ENCODE data around the gene OPRL1.

DNA sequence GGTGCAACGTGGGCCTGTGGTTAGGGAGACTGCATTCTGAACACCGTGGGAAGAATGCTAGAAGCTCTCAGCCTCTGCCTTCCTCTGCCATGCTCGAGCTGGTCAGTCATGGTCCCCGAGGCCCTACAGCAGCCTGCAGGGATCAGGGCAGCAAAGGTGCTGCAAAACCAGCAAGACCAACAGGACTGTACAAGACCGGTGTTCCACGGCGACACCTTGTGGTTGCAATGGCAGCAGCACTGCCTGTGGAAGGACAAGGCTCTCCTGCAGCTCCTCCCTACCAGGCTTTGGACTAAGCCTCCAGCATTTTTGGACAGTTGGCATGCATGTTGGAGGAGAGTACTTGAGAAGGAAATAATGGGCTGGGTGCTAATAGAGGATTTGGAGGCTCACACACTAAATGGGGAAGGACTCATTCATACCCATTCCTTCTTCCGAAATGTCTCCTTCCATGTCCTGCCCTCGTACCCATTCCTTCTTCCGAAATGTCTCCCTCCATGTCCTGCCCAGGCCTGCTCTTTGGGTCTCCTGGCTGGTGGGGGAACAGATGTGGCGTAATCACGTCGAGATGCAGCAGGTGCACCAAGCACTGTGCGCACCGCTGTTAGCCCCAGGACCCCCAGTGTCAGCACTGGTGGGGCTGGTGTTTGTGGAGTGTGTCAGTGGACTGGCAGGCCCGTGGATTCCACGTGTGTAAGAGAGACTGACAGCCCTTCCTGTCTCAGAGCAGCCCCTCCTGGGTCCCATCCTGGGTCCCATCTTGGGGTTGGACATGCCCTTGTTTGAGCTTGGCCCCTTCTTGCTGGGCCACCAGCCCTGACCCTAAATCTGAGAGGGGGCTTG is 65.8 kb downstream of the OPRL1 start:
- TF ChIP-seq USF2 (IDR thresholded peaks at IDR 0.05; ENCODE audit: low read length): no peak
- TF ChIP-seq POLR2AphosphoS5 (IDR thresholded peaks at IDR 0.05; ENCODE audit: low read depth, low read length): no peak
- TF ChIP-seq RFX5 (IDR thresholded peaks at IDR 0.05; ENCODE audit: borderline replicate concordance, low read depth, low read length): no peak
- TF ChIP-seq SP4 (IDR thresholded peaks at IDR 0.05; ENCODE audit: low read length): no peak
